HG02870 (cell line): ENCODE measurements around the gene PLEKHM2.

Experiments used
- ATAC-seq: cut with Tn5 transposase; IDR thresholded peaks from one replicate; pipeline ENCODE4 v1.9.1; 2021; ENCODE audit warnings: mild to moderate bottlenecking, moderate library complexity; ENCODE audit not compliant: unreplicated experiment

PLEKHM2 gene

DNA sequence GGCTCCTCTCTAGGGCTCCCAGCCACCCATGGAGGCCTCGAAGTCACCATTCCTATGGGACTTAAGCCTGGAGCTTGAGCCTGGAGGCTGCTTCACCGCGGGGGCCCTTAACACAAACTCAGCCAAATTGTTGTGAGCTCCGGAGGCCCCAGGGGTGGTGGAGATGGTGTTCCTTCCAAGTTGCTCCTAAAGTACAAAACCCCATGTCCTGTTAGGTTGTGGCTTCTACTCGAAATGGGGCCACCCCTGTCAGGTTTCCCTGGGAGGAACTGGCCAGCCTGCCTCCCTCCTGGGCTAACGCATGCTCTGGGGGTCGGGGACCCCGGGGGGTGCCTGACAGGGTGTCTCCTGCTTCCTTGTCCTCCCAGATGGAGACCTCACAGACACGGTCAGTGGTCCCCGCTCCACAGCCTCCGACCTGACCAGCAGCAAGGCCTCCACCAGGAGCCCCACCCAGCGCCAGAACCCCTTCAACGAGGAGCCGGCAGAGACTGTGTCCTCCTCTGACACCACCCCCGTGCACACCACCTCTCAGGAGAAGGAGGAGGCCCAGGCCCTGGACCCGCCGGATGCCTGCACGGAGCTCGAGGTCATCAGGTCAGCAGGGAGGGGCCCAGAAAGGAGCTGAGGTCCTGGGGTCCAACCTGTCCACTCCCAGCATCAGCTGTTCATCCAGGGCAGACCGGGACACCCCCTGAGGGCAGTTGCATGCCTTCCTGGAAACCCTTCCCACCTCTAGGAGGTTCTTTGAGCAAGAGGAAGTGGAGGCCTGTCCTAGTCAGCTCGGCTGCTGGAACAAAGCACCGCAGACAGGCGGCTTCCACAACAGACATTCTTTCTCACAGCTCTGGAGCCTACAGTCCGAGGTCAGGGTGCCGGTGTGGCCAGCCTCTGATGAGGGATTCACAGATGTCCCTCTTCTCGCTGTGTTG lies 41.1 kb downstream of the PLEKHM2 start:
- ATAC-seq: no peak

DNA sequence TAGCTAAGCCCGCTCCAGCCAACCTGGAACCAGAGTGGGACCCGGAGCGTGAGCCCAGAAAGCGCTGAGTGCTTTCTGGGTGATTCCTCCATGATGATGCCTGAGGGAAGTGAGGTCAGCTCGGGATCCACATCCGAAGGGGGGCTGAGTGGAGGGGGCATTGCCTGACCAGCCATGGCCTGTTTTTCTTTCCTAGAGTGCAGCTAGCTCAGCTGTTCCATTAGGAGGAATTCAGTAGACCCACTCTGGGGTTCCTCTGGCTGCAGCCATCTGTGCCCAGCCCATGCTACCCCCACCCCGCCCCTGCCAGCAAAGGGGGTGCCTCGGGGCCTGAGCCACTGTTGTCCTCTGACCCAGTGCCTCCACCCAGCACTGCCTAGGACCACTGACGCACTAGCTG lies 42.4 kb downstream of the PLEKHM2 start:
- ATAC-seq: no peak

DNA sequence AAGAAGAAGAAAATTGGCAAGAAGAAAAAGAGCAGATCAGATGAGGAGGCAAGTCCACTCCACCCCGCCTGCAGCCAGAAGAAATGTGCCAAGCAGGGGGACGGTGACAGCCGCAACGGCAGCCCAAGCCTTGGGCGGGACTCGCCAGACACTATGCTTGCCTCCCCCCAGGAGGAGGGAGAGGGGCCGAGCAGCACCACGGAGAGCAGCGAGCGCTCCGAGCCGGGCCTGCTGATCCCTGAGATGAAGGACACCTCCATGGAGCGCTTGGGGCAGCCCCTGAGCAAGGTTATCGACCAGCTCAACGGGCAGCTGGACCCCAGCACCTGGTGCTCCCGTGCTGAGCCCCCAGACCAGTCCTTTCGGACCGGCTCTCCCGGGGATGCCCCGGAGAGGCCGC lies 42.9 kb downstream of the PLEKHM2 start:
- ATAC-seq: no peak

DNA sequence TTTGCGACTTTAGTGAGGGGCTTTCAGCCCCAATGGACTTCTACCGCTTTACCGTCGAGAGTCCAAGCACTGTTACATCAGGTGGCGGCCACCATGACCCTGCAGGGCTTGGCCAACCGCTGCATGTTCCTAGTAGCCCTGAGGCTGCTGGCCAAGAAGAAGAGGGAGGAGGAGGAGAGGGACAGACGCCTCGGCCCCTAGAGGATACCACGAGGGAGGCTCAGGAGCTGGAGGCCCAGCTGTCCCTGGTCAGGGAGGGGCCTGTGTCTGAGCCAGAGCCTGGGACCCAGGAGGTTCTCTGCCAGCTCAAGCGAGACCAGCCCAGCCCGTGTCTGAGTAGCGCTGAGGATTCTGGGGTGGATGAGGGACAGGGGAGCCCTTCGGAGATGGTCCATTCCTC lies 43.3 kb downstream of the PLEKHM2 start:
- no peak for ATAC-seq

DNA sequence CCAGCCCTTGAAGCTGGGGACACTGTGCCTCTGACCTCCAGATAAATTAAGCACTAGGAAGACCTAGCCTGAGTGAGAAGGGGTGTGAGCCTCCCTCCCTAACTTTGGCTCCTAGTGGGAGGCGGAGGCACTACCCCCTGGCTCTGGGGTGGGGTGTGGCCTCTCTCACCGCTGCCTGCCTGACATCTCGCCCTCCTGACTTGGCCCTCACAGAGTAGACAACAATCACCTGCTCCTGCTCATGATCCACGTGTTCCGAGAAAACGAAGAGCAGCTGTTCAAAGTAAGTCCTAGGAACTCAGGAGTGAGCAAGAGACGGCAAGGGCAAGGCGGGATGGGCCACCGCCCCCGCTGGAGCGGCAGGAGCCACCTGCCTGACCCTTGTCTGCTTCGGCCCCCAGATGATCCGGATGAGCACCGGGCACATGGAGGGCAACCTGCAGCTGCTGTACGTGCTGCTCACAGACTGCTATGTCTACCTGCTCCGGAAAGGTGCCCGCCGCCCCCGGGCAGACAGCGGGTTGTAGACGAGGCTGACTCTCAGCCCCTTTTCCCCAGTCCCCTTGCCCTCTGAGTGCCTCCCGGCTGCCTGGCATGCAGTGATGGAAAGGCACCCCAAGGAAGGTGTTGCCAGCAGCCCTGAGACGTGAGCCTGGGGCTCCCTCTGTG lies 43.9 kb downstream of the PLEKHM2 start:
- no peak for ATAC-seq

DNA sequence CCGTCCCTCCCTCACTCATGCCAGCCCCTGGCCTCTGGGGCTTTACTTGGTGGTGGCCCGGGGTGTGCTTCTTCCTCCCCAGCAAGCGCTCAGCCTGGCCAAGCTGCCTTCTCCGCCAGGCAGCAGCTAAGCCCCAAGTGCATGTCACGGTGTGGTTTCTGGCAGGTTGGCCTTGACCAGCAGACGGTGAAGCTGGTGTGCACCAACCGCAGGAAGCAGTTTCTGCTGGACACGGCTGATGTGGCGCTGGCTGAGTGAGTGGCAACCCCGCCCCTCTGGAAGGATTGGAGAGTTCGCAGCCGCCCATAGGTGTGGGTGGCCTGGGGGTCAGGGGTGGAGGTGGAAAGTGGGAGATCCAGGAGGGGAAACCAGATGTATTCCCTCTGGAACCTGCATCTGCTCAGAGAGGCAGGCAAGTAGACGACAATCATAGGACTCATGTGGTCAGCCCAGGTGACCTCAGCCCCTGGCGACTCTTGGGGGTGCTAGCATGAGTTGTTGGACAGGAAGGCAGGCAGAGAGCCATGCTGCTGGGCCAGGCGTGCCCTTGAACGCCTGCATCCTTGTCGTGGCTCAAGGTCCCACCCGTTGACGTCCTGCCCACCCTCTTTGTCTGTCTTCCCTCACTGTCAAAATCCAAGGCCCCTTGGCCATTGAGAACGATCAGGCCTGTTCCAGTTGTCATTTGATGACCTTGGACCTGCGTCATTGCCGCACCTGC lies 45.0 kb downstream of the PLEKHM2 start:
- no peak for ATAC-seq

DNA sequence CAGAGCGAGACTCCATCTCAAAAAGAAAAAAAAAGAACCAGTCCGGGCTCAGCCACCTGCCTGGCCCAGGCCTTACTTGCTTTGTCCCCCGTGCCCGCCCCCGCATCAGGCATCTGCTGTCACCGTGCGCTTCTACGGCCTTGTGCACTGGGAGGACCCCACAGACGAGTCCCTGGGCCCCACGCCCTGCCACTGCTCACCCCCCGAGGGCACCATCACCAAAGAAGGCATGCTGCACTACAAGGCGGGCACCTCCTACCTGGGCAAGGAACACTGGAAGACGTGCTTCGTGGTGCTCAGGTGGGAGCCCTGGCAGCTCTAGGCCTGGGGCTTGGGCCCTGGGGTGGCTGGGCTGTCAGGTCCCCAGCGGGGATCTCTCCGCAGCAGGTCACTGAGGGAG lies 46.3 kb downstream of the PLEKHM2 start:
- no peak for ATAC-seq

DNA sequence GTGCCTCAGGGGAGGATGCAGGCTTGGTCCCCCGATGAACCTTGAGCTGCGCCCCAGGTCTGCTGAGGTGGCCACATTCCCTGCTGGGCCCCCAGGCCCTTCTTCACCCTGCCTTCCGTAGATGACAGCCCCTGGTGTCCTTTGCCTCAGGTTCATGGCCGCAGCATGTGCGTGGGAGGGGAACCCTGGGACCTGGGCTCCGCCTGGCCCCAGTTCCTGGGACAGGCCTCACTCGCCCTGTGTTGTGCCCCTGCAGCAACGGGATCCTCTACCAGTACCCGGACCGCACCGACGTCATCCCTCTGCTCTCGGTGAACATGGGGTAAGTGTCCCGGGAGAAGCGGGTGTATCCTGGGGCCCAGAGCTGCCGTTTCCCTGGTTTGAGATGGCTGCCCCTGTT lies 46.8 kb downstream of the PLEKHM2 start:
- no peak for ATAC-seq

DNA sequence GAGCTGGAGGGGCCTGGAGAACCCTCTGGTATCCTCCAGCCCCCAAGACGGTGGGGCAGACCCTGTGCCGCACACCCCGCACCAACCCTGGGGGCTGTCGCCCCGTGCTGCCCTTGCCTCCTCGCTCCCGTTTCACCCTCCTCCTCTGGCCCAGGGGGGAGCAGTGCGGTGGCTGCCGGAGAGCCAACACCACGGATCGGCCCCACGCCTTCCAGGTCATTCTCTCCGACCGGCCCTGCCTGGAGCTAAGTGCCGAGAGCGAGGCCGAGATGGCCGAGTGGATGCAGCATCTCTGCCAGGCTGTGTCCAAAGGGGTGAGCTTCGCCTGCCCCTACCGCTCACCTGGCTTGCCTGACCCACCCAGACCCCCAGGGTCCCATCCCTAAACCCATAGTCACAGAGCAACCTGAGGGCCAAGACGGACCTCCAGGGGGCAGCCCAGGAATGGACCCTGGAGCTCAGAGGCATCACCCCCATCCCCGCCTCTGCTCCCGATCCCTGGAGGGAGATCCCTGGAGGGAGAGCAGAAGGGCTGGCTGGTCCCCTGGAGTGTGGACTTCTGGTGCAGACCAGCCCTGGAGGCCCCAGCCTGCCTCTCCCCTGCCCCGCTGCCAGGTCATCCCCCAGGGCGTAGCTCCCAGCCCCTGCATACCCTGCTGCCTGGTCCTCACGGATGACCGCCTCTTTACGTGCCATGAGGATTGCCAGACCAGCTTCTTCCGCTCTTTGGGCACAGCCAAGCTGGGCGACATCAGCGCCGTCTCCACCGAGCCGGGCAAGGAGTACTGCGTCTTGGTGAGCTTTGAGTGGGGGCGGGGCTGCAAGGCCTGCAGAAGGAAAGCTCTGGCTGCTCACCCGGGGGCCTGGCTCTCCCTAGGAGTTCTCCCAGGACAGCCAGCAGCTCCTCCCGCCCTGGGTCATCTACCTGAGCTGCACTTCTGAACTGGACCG lies 47.9 kb downstream of the PLEKHM2 start:
- ATAC-seq: no peak

DNA sequence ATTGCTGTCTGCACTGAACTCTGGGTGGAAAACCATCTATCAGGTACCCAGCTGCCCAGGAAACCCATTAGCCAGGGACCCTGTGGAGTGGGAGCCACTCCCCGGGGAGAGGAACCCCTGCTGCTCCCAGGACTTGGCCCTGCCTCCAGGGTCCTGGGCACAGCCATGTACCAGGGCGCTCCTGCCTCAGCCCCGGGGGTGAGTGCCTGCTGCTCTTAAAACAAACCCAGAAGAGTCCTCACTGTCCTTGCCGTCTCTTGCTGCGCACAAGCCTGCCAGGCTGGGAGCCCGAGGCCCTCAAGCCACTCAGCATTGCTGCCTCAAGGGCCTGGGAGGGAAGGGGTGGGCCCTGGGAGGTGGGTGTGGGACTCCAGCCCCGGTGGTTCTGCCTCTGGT lies 48.6 kb downstream of the PLEKHM2 start:
- ATAC-seq: no peak

DNA sequence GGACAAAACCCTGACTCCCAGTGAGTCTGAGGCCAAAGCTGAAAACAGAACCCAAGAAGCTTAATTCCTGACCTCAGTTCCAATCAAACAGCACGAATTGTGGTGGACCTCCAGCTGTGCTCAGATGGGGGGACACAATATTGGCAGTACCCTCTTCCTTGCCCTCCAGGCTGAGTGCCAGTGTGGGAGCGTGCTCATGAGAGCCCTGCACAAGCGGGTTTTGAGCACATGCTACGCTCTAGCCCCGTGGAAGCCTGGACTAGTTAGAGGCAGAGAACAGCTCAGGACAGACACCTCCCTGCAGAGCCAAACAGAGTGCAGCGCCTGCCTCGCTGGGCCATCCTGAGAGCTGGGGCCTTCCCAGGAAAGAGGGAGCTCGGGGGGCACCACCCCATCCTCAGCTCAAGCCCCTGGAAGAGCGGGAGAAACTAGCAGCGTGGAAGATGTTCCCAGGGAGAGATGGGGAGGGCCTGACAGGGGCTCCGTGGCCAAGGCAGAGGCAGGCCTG lies 49.2 kb downstream of the PLEKHM2 start:
- ATAC-seq: no peak

DNA sequence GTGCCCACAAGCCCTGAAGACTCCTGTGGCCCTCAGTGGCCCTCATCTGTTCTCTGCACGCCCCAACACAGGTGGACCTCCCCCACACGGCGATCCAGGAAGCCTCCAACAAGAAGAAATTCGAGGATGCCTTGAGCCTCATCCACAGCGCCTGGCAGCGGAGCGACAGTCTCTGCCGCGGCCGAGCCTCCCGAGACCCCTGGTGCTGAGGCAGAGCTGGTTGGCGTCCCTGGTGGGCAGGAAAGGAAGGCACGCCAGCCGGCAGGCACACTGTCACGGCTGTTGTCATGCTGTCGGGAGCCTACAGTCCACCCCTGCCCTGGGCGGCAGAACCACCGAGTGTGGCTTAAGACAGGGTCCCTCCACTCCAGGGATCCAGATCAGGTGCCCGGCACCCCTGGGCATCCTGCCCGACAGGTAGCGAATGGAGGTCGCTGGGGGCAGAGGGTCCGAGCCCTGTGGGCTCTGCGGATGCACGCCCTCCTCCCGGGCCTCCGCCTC lies 49.7 kb downstream of the PLEKHM2 start:
- ATAC-seq: no peak

DNA sequence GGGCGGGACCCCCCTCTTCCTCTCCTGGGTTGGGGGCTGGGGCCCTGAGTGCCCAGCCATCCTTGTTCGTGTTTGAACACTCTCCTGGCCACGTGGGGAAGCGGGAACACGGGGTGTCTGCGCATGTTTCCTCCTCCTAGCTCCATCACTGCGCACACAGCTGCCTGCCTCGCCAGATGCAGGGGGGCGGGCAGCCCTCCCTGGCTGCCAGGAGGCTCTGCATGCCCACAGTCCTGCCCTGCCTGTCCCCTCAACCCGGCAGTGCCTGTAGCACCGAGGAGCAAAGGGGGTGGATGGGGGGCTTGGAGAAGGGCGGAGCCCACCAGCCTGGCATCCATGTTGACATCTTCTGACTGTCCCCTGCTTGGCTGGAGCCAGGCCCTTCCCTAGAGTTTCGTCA lies 50.2 kb downstream of the PLEKHM2 start:
- no peak for ATAC-seq

DNA sequence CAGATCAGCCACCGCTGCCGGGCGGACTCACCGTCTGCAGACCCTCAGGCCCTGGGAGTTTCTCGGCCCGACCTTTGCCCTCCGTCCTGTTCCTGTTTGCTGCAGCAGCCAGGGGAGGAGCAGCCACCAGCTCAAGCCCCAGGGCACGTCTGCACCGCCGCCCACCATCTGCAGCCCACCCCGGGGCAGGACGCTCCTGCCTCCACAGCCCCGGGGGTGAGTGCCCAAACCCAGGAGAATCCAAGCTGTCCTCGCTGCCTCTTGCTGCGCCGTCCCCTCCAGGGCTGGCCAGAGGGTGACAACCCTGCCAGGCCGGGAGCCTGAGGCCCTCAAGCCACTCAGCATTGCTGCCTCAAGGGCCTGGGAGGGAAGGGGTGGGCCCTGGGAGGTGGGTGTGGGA lies 50.8 kb downstream of the PLEKHM2 start:
- ATAC-seq: no peak

DNA sequence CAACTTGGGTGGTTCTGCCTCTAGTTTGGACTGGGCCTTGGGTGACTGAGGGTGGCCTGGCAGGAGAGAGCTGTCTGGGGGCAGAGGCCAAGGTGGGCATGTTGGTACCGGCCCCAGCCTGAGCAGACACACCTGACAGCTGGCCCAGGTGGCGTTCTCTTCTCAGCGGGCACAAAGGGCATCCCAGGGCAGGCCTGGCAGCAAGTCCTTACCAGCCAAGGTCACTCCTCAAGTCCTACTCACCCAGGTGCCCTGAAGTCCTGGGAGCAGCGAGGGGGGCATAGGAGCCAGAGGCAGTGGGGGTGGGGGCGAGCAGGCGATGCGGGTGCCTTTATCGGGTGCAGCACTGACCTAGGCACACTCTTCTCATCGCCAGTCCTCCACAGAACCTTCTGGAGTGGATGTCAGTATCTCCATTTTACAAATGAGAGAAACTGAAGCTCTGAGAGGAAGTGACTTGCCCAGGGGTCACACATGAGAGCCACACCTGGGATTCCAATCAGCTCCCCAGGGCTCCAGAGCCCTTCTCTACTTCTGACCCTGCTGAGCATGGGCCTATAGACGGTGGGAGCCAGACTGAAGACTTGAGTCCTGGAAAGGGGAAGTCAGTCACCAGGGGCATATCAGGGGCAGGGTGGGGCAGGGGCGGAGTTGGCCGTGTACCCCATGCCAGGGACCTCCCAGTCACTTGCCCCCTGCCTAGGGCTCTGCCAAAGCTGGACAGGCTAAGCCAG lies 51.4 kb downstream of the PLEKHM2 start:
- no peak for ATAC-seq

DNA sequence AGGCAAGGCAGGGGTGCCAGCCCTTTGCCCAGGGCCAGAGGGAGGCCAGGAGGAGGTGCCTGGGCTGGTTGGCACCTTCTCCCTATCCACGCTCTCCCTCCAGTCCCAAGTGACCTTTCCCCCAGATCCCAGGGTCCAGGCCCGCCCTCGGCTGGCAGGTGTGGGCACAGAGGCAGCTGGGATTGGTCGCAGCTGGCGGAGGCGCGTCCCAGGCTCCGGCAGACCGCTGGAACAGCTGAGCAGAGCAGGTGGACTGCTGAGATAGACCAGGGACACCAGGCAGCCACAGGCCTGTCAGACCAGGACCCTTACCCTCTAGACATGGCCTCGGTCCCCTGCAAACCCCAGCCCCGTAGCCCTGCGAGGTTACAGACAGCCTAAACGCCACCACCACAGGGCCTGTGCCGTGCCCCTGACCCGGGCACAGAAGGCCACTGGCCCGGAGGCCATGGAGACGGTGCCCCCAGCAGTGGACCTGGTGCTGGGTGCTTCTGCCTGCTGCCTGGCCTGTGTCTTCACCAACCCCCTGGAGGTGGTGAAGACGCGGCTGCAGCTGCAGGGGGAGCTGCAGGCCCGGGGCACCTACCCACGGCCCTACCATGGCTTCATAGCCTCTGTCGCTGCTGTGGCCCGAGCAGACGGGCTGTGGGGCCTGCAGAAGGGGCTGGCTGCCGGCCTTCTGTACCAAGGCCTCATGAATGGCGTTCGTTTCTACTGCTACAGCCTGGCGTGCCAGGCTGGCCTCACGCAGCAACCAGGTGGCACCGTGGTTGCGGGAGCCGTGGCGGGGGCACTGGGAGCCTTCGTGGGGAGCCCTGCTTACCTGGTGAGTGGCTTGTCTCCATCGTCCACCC lies 52.1 kb downstream of the PLEKHM2 start, which contains the start of gene SLC25A34:
Gene SLC25A34 (plus strand): TSS at position 221 of the 854 bp plus-strand sequence. CDS start 228 bp downstream, at position 449.
- no peak for ATAC-seq

DNA sequence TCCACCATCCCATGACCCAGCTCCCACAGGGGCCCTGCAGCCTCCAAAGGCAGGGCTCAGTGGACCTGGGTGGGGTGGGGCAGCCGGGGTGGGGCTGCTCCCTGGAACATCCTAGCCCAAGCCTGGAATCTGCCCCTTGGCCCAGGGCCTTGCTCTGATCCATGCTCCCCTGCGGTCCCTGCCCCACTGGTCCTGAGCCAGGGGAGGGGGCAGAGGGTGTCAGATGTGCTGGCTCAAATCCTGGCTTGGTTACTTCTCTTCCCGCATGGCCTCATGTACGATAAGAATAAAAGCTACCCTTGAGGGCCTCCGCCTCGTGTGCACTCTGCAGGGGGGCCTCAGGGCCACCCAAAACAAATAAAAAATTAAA lies 52.8 kb downstream of the PLEKHM2 start:
- ATAC-seq: no peak
